ACC112 (cell line): Measurements from ENCODE around the gene ZNF48.

Experiments used
- H2AFZ ChIP-seq: fragments of 200-600 bp; sonication (generic); one replicate; pipeline ENCODE4 v1.6.0; 2017; ENCODE audit warnings: antibody characterized with exemption, low read length; ENCODE audit not compliant: unreplicated experiment
- H3K27ac ChIP-seq: fragments of 200-600 bp; sonication (generic); 2 replicates; pipeline ENCODE4 v1.5.1; 2014; ENCODE audit warnings: low read depth, mild to moderate bottlenecking, antibody characterized with exemption, low read length, moderate library complexity
- H3K27me3 ChIP-seq: fragments of 200-600 bp; sonication (generic); 2 replicates; pipeline ENCODE4 v1.6.1; 2014; ENCODE audit warnings: mild to moderate bottlenecking, antibody characterized with exemption, low read length, moderate library complexity, mixed read lengths; ENCODE audit not compliant: insufficient read depth
- H3K36me3 ChIP-seq: fragments of 200-600 bp; sonication (generic); 2 replicates; pipeline ENCODE4 v1.6.1; 2016; ENCODE audit warnings: mild to moderate bottlenecking, antibody characterized with exemption, low read length, moderate library complexity, mixed read lengths; ENCODE audit not compliant: insufficient read depth
- H3K4me1 ChIP-seq: fragments of 200-600 bp; sonication (generic); one replicate; pipeline ENCODE4 v1.6.1; 2016; ENCODE audit warnings: low read length, mixed read lengths; ENCODE audit not compliant: insufficient read depth, unreplicated experiment, control insufficient read depth
- H3K4me3 ChIP-seq: fragments of 200-600 bp; sonication (generic); 2 replicates; pipeline ENCODE4 v1.5.1; 2014; ENCODE audit warnings: mild to moderate bottlenecking, low read depth, low read length
- H3K79me2 ChIP-seq: fragments of 200-600 bp; sonication (generic); one replicate; pipeline ENCODE4 v1.6.0; 2016; ENCODE audit warnings: low read length; ENCODE audit not compliant: control insufficient read depth, unreplicated experiment, insufficient read depth

Gene ZNF48

GRCh38 chr16:30370456-30371247 is 24.6 kb upstream of the ZNF48 start, which contains the start of gene TBC1D10B:
TSS of gene TBC1D10B (minus strand) at chr16:30370494. CDS start at chr16:30370183, 311 bp downstream.
- peaks cover 3% of the 10 kb centered on the region; the same call in 1 of the 2 replicates for H3K36me3 ChIP-seq
- no peak within 1 kb of the TSS for H2AFZ ChIP-seq
- no peaks in the 10 kb centered on the region for H3K27me3 ChIP-seq
- peak within 1 kb of the TSS; percentile 96 for H3K4me3 ChIP-seq
- H3K27ac ChIP-seq = peak within 1 kb of the TSS; percentile 56; the same call in 1 of the 2 replicates
- peaks cover 40% of the 10 kb centered on the region for H3K79me2 ChIP-seq
- peaks cover 14% of the 10 kb centered on the region for H3K4me1 ChIP-seq

- Histone ChIP-seq H3K27ac (peak overlapping the region; percentile 28; the same call in 1 of the 2 replicates), H3K79me2 (peaks cover 37% of the 10 kb centered on the region)
These were observed 23.9 kb upstream of the ZNF48 start for GRCh38 chr16:30371248-30371816.

GRCh38 chr16:30372038-30372712 is 23.0 kb upstream of the ZNF48 start:
- Histone ChIP-seq H3K36me3 (no peaks in the 10 kb centered on the region), H2AFZ (no peak overlapping the region), H3K27ac (no peak overlapping the region), H3K4me3 (no peak overlapping the region), H3K27me3 (no peaks in the 10 kb centered on the region), H3K79me2 (peaks cover 28% of the 10 kb centered on the region), H3K4me1 (peaks cover 9% of the 10 kb centered on the region)

More at GRCh38 chr16:30371248-30371816, 23.9 kb upstream of the ZNF48 start:
- peaks cover 3% of the 10 kb centered on the region; the same call in 1 of the 2 replicates for H3K36me3 ChIP-seq
- H3K4me3 ChIP-seq = peak overlapping the region; percentile 73
- peaks cover 14% of the 10 kb centered on the region for H3K4me1 ChIP-seq
- H3K27me3 ChIP-seq = no peaks in the 10 kb centered on the region
- H2AFZ ChIP-seq = no peak overlapping the region

- Histone ChIP-seq H3K4me1 (peaks cover 6% of the 10 kb centered on the region), H3K79me2 (peaks cover 23% of the 10 kb centered on the region), H2AFZ (no peak overlapping the region), H3K27ac (no peak overlapping the region), H3K4me3 (no peak overlapping the region), H3K27me3 (no peaks in the 10 kb centered on the region), H3K36me3 (no peaks in the 10 kb centered on the region)
These were observed 22.5 kb upstream of the ZNF48 start for GRCh38 chr16:30372725-30373124.

GRCh38 chr16:30374538-30374937 is 20.7 kb upstream of the ZNF48 start, which contains the start of gene MYL11:
TSS of gene MYL11 (plus strand) at chr16:30374802. CDS start at chr16:30374858, 56 bp downstream.
- Histone ChIP-seq H3K36me3 (no peaks in the 10 kb centered on the region), H3K27me3 (no peaks in the 10 kb centered on the region), H3K27ac (no peak within 1 kb of the TSS), H3K4me3 (no peak within 1 kb of the TSS), H3K79me2 (peaks cover 9% of the 10 kb centered on the region), H2AFZ (no peak within 1 kb of the TSS), H3K4me1 (peaks cover 6% of the 10 kb centered on the region)

- Histone ChIP-seq H3K36me3 (no peaks in the 10 kb centered on the region), H2AFZ (no peak overlapping the region), H3K79me2 (peaks cover 5% of the 10 kb centered on the region), H3K27ac (no peak overlapping the region), H3K27me3 (no peaks in the 10 kb centered on the region), H3K4me3 (no peak overlapping the region), H3K4me1 (peaks cover 6% of the 10 kb centered on the region)
These were observed 19.4 kb upstream of the ZNF48 start for GRCh38 chr16:30375864-30376263.

- peaks cover 6% of the 10 kb centered on the region for H3K4me1 ChIP-seq
- H3K4me3 ChIP-seq = no peak overlapping the region
- H3K79me2 ChIP-seq = peaks cover 5% of the 10 kb centered on the region
- H3K27me3 ChIP-seq = no peaks in the 10 kb centered on the region
- H2AFZ ChIP-seq = no peak overlapping the region
- H3K36me3 ChIP-seq = no peaks in the 10 kb centered on the region
- H3K27ac ChIP-seq = no peak overlapping the region
These were observed 18.7 kb upstream of the ZNF48 start for GRCh38 chr16:30376461-30376902.

- Histone ChIP-seq H3K4me3 (peak overlapping the region; percentile 86), H3K36me3 (no peaks in the 10 kb centered on the region), H3K79me2 (peaks cover 5% of the 10 kb centered on the region), H3K27ac (peak overlapping the region; percentile 97), H3K27me3 (no peaks in the 10 kb centered on the region), H3K4me1 (peaks cover 6% of the 10 kb centered on the region), H2AFZ (peak overlapping the region; percentile 95)
These were observed 18.0 kb upstream of the ZNF48 start for GRCh38 chr16:30377050-30377811.

GRCh38 chr16:30377812-30378235 is 17.4 kb upstream of the ZNF48 start:
- Histone ChIP-seq H3K27me3 (no peaks in the 10 kb centered on the region), H3K79me2 (peaks cover 5% of the 10 kb centered on the region), H3K36me3 (no peaks in the 10 kb centered on the region), H3K4me3 (peak overlapping the region; percentile 86), H3K27ac (peak overlapping the region; percentile 97), H2AFZ (peak overlapping the region; percentile 95), H3K4me1 (peaks cover 6% of the 10 kb centered on the region)
